Measurements from ENCODE around the gene INAFM1. TPM values are rescaled to one million over a fixed set of nuclear protein-coding genes. Genes with fewer than 3 reads are reported as not detected.
A peak's percentile ranks its signal among the peaks of the same experiment; 100 is the strongest.
"Not testable (repeated sequence)": the region's sequence is repeated elsewhere in the genome, so short reads cannot be mapped to it uniquely, and the experiment has no call there.

Gene INAFM1
- total and polyA plus RNA-seq, 9 donors = 6.1 to 17.1 (median 13.6) TPM

DNA sequence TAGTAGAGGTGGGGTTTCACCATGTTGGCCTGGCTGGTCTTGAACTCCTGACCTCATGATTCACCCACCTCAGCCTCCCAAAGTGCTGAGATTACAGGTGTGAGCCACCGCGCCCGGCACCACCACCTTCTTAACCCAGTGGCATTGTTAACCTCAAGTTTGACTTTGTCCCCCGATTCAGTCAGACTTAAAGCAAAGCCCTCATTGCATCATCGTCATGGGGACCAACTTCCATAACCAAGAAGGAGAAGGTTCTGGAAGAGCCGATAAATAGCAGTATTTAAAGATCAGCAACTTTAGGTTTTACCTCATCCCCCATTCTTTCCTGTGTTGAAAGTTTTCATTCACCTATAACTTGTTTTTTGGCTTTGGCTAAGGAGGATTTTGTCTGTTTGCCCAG is 6.7 kb upstream of the INAFM1 start:
- no peaks in the 10 kb centered on the region for H3K27me3 ChIP-seq (ENCODE audit: control insufficient read depth, insufficient read depth, low read length)
- peaks cover 23% of the 10 kb centered on the region for H3K4me1 ChIP-seq (ENCODE audit: control insufficient read depth, insufficient read depth, low read length)
- H3K36me3 ChIP-seq (ENCODE audit: control insufficient read depth, insufficient read depth, low read length) = peaks cover 71% of the 10 kb centered on the region
- no peak overlapping the region for H3K4me3 ChIP-seq (ENCODE audit: low read length)
- H3K27ac ChIP-seq (ENCODE audit: low read length) = no peak overlapping the region
- H3K9me3 ChIP-seq (replicated peaks; ENCODE audit: control insufficient read depth, low read depth, low read length) = no peaks in the 10 kb centered on the region
- WGBS (ENCODE audit: insufficient coverage) = no CpG with 5 or more reads among the region's 6 CpGs
- DNase-seq = no peak

DNA sequence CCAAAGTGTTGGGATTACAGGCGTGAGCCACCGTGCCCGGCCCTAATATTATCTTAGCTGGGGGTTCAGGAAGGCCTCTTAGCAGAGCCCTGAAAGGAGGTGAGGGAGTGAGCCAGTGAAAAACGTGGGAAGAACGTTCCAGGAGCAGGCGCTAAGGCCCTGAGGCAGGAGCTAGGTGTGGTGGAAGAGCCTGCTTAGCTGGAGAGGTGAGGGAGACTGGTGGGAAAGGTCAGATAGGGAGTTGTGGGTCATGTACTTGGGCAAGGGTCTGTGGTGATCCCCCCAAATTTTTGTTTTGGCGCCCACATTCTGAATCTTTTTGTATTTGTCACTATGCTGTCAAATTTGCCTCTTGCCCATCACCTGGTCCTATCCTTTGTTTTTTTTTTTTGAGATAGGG is 5.1 kb upstream of the INAFM1 start:
- Histone ChIP-seq H3K4me1 (ENCODE audit: control insufficient read depth, insufficient read depth, low read length) (peaks cover 28% of the 10 kb centered on the region), H3K27me3 (ENCODE audit: control insufficient read depth, insufficient read depth, low read length) (no peaks in the 10 kb centered on the region), H3K27ac (ENCODE audit: low read length) (no peak overlapping the region), H3K9me3 (replicated peaks; ENCODE audit: control insufficient read depth, low read depth, low read length) (no peaks in the 10 kb centered on the region), H3K4me3 (ENCODE audit: low read length) (no peak overlapping the region), H3K36me3 (ENCODE audit: control insufficient read depth, insufficient read depth, low read length) (peaks cover 61% of the 10 kb centered on the region)
- 92% methylated on average over 6 of the region's 7 CpGs for WGBS (ENCODE audit: insufficient coverage)
- no peak for DNase-seq

DNA sequence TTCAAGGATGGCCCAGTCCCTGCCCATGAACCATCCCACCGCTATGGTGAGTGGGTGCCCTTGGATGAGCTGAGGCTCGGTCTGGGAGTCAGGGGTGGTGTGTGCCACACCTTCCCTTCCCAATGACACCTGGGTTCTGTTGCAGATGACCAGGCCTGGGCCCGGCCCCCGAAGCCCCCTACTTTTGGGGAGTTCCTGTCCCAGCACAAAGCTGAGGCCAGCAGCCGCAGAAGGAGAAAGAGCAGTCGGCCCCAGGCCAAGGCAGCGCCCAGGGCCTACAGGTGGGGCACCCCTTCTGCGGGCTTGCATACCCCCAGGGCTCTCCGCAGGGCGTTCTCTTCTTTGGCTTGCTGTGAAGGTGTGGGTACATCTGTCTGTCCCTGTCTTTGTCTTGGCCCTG is 4.3 kb upstream of the INAFM1 start:
- 90% methylated on average over 6 of the region's 10 CpGs for WGBS (ENCODE audit: insufficient coverage)
- no peak for DNase-seq
- Histone ChIP-seq H3K36me3 (ENCODE audit: control insufficient read depth, insufficient read depth, low read length) (peaks cover 53% of the 10 kb centered on the region), H3K9me3 (replicated peaks; ENCODE audit: control insufficient read depth, low read depth, low read length) (no peaks in the 10 kb centered on the region), H3K4me3 (ENCODE audit: low read length) (no peak overlapping the region), H3K27ac (ENCODE audit: low read length) (no peak overlapping the region), H3K27me3 (ENCODE audit: control insufficient read depth, insufficient read depth, low read length) (no peaks in the 10 kb centered on the region), H3K4me1 (ENCODE audit: control insufficient read depth, insufficient read depth, low read length) (peaks cover 31% of the 10 kb centered on the region)

DNA sequence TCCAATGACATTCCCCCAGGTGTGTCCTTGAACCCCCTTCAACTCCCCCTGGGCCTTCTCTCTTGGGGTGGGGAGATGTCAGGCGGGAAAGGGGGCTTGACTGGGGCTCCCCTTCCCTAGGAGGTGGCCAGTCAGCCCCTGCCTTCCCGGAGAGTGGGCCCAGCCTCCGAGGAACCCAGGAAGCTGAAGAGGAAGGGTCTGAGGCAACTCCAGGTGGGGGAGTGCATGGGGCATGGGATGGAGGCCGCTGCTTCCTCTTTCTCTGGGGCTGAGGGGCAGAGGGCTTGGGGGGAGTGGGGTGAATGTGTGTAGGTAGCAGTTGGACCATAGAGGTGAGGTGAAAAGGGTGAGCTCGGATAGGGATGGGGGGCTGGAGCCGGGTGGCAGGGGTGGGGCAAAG is 2.7 kb upstream of the INAFM1 start:
- Histone ChIP-seq H3K27ac (ENCODE audit: low read length) (no peak overlapping the region), H3K4me1 (ENCODE audit: control insufficient read depth, insufficient read depth, low read length) (peaks cover 37% of the 10 kb centered on the region), H3K36me3 (ENCODE audit: control insufficient read depth, insufficient read depth, low read length) (peaks cover 46% of the 10 kb centered on the region), H3K9me3 (replicated peaks; ENCODE audit: control insufficient read depth, low read depth, low read length) (no peaks in the 10 kb centered on the region), H3K4me3 (ENCODE audit: low read length) (no peak overlapping the region), H3K27me3 (ENCODE audit: control insufficient read depth, insufficient read depth, low read length) (no peaks in the 10 kb centered on the region)
- DNase-seq = no peak
- 43% methylated on average over 5 of the region's 6 CpGs for WGBS (ENCODE audit: insufficient coverage)

DNA sequence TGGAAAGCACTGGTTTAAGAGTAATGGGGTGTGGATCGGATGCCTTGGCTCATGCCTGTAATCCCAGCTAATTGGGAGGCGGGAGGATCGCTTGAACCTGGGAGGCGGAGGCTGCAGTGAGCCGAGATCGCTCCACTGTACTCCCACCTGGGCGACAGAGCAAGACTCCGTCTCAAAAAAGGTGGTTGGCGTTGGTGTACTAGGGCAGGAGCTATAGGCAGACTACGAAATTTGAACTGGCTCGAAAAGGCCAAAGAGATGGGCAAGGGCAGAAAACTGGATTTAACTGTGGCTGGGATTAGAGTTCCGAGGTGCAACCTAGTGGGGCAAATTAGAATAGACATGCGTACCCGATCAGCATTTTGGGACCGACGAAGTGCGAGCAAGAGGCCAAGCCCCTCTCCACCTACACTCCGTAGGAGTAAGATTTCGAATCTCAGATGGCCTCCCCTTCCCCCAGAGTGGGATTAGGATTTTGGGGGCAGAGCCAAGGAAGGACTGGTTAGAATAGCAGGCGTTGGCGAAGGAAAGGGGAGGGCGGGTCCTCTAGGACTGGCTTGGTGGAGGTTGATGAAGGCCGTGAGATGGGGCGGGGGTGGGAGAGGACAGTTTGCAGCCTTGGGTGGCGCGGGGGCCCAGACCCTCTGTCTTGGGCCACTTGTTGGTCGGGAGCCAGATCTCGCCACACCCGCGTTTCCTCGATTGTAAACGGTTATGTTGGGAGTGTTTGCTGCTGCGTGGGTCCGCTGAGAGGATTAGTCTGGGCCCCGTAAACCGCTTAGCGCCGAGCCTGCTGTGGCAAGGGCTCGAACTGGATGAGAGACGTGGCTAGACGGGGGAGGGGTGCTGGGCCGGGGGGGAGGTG is 2.0 kb upstream of the INAFM1 start:
- H3K4me1 ChIP-seq (ENCODE audit: control insufficient read depth, insufficient read depth, low read length) = peaks cover 35% of the 10 kb centered on the region
- H3K4me3 ChIP-seq (ENCODE audit: low read length) = peak overlapping the region; percentile 70
- peak overlapping the region; percentile 99 for H3K27ac ChIP-seq (ENCODE audit: low read length)
- H3K36me3 ChIP-seq (ENCODE audit: control insufficient read depth, insufficient read depth, low read length) = peaks cover 41% of the 10 kb centered on the region
- peak; percentile 85 for DNase-seq
- WGBS (ENCODE audit: insufficient coverage) = 26% methylated on average over 16 of the region's 42 CpGs
- no peaks in the 10 kb centered on the region for H3K9me3 ChIP-seq (replicated peaks; ENCODE audit: control insufficient read depth, low read depth, low read length)
- H3K27me3 ChIP-seq (ENCODE audit: control insufficient read depth, insufficient read depth, low read length) = no peaks in the 10 kb centered on the region

DNA sequence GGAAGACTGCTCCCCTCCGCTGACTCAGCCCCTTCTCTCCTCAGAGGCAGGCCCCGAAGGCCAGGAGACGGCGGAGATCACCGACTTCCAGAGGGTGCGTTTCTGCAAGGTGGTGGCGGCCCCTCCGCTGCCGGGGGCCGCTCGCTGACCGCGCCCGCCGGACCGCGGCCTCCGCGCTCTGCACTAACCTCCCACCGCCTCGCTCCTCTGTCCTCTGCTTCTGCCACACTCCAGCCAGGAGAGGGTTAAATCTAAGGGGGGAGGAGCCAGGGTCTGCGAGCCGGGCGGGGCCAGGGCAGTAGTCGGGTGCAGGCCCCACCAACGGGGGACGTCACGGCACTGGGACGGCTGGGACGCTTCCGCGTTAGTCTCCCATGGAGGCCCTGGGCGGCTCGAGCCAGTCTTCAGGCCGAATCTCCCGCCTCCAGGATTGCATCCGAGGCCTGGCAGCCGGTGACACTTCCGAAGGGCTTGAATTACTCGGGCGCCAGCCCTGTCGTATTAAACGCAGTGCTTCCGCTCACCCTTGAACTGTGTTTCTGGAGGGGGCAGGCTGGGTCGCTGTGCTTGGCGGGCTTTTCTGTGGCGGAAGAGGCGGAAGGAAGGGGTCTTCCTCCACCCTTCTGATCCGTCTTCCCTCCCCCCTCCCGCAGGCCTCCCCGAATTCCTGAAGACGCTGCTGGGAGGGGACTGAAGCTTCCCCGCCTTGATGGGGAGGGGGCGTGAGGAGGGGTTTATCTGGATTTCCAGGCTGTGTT is 1.2 kb upstream of the INAFM1 start:
- DNase-seq = peak; percentile 98
- Histone ChIP-seq H3K27ac (ENCODE audit: low read length) (peak overlapping the region; percentile 99), H3K36me3 (ENCODE audit: control insufficient read depth, insufficient read depth, low read length) (peaks cover 36% of the 10 kb centered on the region), H3K4me3 (ENCODE audit: low read length) (peak overlapping the region; percentile 70), H3K9me3 (replicated peaks; ENCODE audit: control insufficient read depth, low read depth, low read length) (no peaks in the 10 kb centered on the region), H3K4me1 (ENCODE audit: control insufficient read depth, insufficient read depth, low read length) (peaks cover 35% of the 10 kb centered on the region), H3K27me3 (ENCODE audit: control insufficient read depth, insufficient read depth, low read length) (no peaks in the 10 kb centered on the region)
- WGBS (ENCODE audit: insufficient coverage) = 0% methylated on average over 22 of the region's 54 CpGs

DNA sequence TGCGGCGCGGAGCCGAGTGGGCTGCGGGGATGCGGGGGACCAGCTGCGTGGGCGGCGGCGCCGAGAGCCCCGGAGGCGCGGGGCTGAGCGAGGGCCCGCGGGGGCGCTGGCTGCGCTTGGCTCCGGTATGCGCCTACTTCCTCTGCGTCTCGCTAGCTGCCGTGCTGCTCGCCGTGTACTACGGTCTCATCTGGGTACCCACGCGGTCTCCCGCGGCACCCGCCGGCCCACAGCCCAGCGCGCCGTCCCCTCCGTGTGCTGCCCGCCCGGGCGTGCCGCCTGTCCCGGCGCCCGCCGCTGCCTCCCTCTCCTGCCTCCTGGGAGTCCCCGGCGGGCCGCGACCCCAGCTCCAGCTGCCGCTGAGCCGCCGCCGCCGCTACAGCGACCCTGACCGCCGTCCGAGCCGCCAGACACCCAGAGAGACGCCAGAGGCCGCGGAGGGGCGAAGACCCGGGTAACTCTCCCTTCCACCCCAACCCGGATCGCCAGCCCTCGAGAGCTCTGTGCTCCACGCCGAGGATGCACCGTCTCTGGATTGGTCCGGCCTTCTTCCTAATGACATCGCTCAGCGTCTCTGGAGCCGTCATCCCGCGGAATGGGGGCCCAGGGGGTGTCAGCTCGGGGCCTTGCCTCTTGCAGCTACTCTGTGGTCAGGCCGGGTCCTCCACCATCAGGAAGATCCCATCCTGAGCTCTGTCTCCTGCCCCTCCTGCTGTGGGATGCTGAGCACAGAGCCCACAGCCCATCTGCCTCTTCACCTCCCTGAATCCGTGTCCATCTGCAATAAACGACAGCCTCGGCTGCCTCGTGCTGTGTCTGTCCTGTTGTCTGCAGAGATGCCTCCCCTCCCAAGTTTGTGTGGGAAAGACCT is 441 bp downstream of the INAFM1 start:
- Histone ChIP-seq H3K27ac (ENCODE audit: low read length) (peak overlapping the region; percentile 32), H3K27me3 (ENCODE audit: control insufficient read depth, insufficient read depth, low read length) (no peaks in the 10 kb centered on the region), H3K36me3 (ENCODE audit: control insufficient read depth, insufficient read depth, low read length) (peaks cover 24% of the 10 kb centered on the region), H3K4me1 (ENCODE audit: control insufficient read depth, insufficient read depth, low read length) (peaks cover 35% of the 10 kb centered on the region), H3K9me3 (replicated peaks; ENCODE audit: control insufficient read depth, low read depth, low read length) (no peaks in the 10 kb centered on the region), H3K4me3 (ENCODE audit: low read length) (peak overlapping the region; percentile 34)
- WGBS (ENCODE audit: insufficient coverage) = 1% methylated on average over 82 of the region's 82 CpGs
- peak; percentile 70 for DNase-seq

DNA sequence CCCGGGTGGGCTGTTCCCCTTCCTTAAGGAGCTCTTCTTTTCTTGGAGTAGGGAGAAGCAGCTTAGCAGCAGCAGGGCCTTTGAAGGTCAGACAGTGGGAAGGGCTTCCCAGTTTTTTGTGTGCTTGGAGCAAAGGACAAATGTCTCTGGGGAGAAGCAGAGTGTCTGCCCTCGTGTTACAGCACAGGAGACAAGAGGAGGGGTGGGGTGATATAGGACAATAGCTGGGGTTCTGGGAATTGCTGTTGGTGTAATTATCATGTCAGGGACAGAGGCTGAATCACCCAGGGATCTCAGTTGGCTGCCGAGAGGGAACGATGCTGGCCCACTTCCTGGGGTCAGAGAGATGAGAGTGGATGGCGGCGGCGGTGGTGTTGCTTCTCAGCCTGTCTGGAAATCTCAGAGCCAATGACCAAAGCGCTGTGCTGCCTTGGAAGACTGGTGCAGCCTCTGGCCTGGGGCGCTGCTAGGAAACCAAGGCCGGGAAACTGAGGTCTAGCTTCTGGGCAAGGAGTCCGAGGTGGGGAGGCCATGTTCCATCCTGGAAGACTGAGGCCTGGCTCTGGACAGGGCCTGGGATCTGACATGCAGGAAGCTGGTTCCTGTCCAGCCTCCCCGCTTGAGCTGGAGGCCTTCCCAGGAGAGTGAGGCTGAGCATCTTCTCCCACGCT is 1.2 kb downstream of the INAFM1 start:
- 44% methylated on average over 11 of the region's 13 CpGs for WGBS (ENCODE audit: insufficient coverage)
- DNase-seq = peak; percentile 77

DNA sequence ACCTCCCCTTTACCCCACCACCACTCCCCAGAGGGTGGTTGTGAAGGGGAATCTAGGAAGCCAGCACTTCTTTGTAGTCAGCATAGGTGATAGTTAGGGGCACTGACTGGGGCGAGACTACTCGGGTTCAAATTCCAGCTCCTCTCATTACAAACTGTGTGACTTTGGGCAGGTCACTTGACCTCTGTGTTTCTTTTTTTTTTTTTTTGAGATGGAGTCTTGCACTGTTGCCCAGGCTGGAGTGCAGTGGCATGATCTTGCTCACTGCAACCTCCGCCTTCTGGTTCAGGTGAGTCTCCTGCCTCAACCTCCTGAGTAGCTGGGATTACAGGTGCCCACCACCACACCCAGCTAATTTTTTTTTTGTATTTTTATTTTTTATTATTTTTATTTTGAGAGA is 1.8 kb downstream of the INAFM1 start:
- WGBS (ENCODE audit: insufficient coverage) = no CpG with 5 or more reads among the region's 3 CpGs
- DNase-seq; H3K27me3 ChIP-seq (ENCODE audit: control insufficient read depth, insufficient read depth, low read length); H3K9me3 ChIP-seq (replicated peaks; ENCODE audit: control insufficient read depth, low read depth, low read length); H3K4me3 ChIP-seq (ENCODE audit: low read length): not testable (repeated sequence)
- Histone ChIP-seq H3K4me1 (ENCODE audit: control insufficient read depth, insufficient read depth, low read length) (peaks cover 35% of the 10 kb centered on the region), H3K27ac (ENCODE audit: low read length) (peak overlapping the region; percentile 32), H3K36me3 (ENCODE audit: control insufficient read depth, insufficient read depth, low read length) (peaks cover 11% of the 10 kb centered on the region)

More for the DNA sequence above, 1.2 kb downstream of the INAFM1 start:
- no peaks in the 10 kb centered on the region for H3K9me3 ChIP-seq (replicated peaks; ENCODE audit: control insufficient read depth, low read depth, low read length)
- peak overlapping the region; percentile 34 for H3K4me3 ChIP-seq (ENCODE audit: low read length)
- H3K36me3 ChIP-seq (ENCODE audit: control insufficient read depth, insufficient read depth, low read length) = peaks cover 16% of the 10 kb centered on the region
- H3K27ac ChIP-seq (ENCODE audit: low read length) = peak overlapping the region; percentile 32
- no peaks in the 10 kb centered on the region for H3K27me3 ChIP-seq (ENCODE audit: control insufficient read depth, insufficient read depth, low read length)
- peaks cover 35% of the 10 kb centered on the region for H3K4me1 ChIP-seq (ENCODE audit: control insufficient read depth, insufficient read depth, low read length)
